Pancreas (tissue), 10 donors: ENCODE results near the gene TNNT1. TPM values are rescaled to one million over a fixed set of nuclear protein-coding genes. Genes with fewer than 3 reads are reported as not detected.

ENCODE experiments used
- ATAC-seq, 4 donors: fragments of 200-7000 bp; cut with Tn5 transposase; one replicate each; pipeline versions ENCODE4 v1.8.0 to v1.9.1; 2020; ENCODE audit warnings: mild to moderate bottlenecking in 4 of 4, moderate library complexity in 4 of 4
- DNase-seq, 6 donors: peaks; one replicate each; pipeline ENCODE4 v3.0.0-alpha.2; 2020
- FAIRE-seq: peaks from 2 replicates; lab custom pipeline; 2012; peaks lifted over from hg19 to GRCh38; lab: Jason Lieb, UNC
- H3K27ac ChIP-seq, 4 donors: fragments of 200-600 bp; sonication (generic); 1 replicate in 3 of 4; 2 replicates in 1 of 4; pipeline versions ENCODE4 v1.5.0 to v1.8.0; 2020
- H3K27me3 ChIP-seq, 4 donors: fragments of 200-600 bp; one replicate each; pipeline ENCODE4 v1.8.0; 2021
- H3K36me3 ChIP-seq, 3 donors: fragments of 200-600 bp; sonication (generic) in 1 of 3; one replicate each; pipeline versions ENCODE4 v1.5.0 to v1.8.0; 2020 to 2021
- H3K4me1 ChIP-seq, 3 donors: fragments of 200-600 bp; one replicate each; pipeline ENCODE4 v1.8.0; 2021
- H3K4me3 ChIP-seq, 4 donors: fragments of 200-600 bp; sonication (generic) in 2 of 4; one replicate each; pipeline versions ENCODE4 v1.5.0 to v1.8.0; 2020 to 2021
- H3K9me3 ChIP-seq, 4 donors: fragments of 200-600 bp; one replicate each; pipeline ENCODE4 v1.8.0; 2021
- WGBS, 2 donors: extraction: QIAGEN DNeasy Blood & Tissue Kit; methylation state at CpG; one replicate each; pipeline ENCODE4 v1.1.7; 2013; 5-methylcytosine and 5-hydroxymethylcytosine counted together
- intact Hi-C, 3 donors: fragments of 100-400 bp; cut with DNase I; formaldehyde crosslinking; loops; one replicate each; pipeline versions ENCODE4 v1.11.1 to v1.14.2; 2022
- polyA plus RNA-seq, 2 donors: library from polyadenylated mRNA; stranded (reverse); fragments of 200-250 nt; gene quantifications; one replicate each; pipeline ENCODE4 v1.2.3, GENCODE V29; 2013
- total RNA-seq, 6 donors: library from RNA; stranded (reverse); fragmentation: NEBNext Ultra II Directional in 4 of 6; extraction: Animal tissue kit (Norgen Biotek cat#: 25700) in 4 of 6; gene quantifications; one replicate each; pipeline versions ENCODE4 v1.2.1 to v1.2.4, GENCODE V29; 2021 to 2023
- TF ChIP-seq, protein P1 (sequence below), 4 donors: fragments of 200-600 bp; sonication (generic) in 3 of 4; IDR thresholded peaks; one replicate each; pipeline versions ENCODE4 v1.5.0 to v1.8.0; 2021; ENCODE audit warnings: antibody characterized with exemption in 4 of 4
- donor health status: healthy with polysubstance abuse.
- donor health status: DM: no; HTN: no; CAD: no; lungs with moderate emphysema.
- donor health status: DM: no; HTN: no; CAD: no.
- donor health status: control.
- donor health status: control.
- donor health status: Bipolar disorder and iron deficiency.
- donor health status: DM: yes; HTN: yes; CAD: no.
- donor health status: DM: no; HTN: no; CAD: no.
- donor health status: DM: no; HTN: no; CAD: no.
- donor health status: DM: yes; HTN: yes; CAD: no.

Gene TNNT1, protein sequence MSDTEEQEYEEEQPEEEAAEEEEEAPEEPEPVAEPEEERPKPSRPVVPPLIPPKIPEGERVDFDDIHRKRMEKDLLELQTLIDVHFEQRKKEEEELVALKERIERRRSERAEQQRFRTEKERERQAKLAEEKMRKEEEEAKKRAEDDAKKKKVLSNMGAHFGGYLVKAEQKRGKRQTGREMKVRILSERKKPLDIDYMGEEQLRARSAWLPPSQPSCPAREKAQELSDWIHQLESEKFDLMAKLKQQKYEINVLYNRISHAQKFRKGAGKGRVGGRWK
- total RNA-seq (under 1 TPM in 1 of 6 donors, not detected in 5; 0.54 TPM), polyA plus RNA-seq (1 to 10 TPM in 1 of 2 donors, not detected in 1; 4.0 TPM)

DNA sequence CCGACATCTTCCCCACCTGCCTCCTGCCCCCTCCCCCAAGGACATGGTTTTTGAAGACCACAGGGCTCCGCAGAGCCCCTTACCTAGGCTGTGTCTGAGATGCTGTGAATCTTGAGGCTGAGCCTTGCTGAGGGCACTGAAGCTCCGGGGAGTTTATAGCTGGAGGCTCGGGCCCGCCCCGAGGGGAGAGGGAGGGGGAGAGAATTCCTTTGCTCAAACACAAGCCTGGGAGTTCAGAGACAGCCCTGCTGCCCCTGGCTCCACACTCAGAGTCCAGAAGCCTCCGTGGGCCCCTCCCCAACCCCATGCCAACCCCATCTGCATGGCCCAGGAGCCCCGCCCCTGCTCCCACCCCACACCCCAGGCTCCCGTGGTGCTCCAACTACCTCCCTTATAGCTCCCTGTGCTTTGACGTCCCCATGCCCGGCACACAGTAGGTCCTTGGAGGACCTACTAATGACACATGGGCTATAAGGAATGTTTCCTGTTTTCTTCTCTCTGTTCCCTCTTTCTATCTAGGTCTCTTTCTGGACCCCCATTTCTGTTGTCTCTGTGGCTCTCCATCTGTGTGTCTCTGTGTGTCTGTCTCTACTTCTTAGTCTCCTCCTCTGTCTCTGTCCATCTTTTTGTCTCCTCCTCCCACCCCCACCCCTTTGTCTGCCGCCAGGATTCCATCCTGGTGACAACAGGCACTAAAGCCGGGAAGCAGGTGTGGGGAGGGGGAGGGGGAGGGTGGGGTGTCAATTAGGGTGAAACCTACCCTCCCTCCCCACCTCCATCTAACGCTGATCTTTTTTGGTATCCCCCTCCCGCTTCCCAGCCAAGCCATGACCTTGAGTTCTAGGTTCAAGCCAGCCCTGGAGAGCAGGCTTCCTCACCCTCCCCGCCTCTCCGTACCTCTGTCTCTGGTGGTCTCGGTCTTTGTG, at the start of gene TNNT1:
Gene TNNT1 (minus strand): TSS at position 129 of the 926 bp plus-strand sequence. CDS start 2,049 bp downstream, outside the sequence.
- intact Hi-C loops: loop anchor here in 1 of 3 donors (10.0 kb wide), 1 partner anchor 265 kb away; no protein-coding TSS in a partner anchor
- FAIRE-seq (no peak), DNase-seq (no peak), ATAC-seq (no peak)
- 4 to 7% methylated on average over 18 of the region's 18 CpGs for WGBS, 2 donors
- H3K9me3 ChIP-seq: no peaks in the 10 kb centered on the region
- no peaks in the 10 kb centered on the region for H3K36me3 ChIP-seq
- H3K4me1 ChIP-seq: no peaks in the 10 kb centered on the region
- peaks cover 0 to 5% (median 2%) of the 10 kb centered on the region in 4 donors for H3K27me3 ChIP-seq
- TF ChIP-seq, protein P1, sequence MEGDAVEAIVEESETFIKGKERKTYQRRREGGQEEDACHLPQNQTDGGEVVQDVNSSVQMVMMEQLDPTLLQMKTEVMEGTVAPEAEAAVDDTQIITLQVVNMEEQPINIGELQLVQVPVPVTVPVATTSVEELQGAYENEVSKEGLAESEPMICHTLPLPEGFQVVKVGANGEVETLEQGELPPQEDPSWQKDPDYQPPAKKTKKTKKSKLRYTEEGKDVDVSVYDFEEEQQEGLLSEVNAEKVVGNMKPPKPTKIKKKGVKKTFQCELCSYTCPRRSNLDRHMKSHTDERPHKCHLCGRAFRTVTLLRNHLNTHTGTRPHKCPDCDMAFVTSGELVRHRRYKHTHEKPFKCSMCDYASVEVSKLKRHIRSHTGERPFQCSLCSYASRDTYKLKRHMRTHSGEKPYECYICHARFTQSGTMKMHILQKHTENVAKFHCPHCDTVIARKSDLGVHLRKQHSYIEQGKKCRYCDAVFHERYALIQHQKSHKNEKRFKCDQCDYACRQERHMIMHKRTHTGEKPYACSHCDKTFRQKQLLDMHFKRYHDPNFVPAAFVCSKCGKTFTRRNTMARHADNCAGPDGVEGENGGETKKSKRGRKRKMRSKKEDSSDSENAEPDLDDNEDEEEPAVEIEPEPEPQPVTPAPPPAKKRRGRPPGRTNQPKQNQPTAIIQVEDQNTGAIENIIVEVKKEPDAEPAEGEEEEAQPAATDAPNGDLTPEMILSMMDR (IDR thresholded peaks at IDR 0.05): no peak
- H3K4me3 ChIP-seq: no peak within 1 kb of the TSS
- no peak within 1 kb of the TSS for H3K27ac ChIP-seq

DNA sequence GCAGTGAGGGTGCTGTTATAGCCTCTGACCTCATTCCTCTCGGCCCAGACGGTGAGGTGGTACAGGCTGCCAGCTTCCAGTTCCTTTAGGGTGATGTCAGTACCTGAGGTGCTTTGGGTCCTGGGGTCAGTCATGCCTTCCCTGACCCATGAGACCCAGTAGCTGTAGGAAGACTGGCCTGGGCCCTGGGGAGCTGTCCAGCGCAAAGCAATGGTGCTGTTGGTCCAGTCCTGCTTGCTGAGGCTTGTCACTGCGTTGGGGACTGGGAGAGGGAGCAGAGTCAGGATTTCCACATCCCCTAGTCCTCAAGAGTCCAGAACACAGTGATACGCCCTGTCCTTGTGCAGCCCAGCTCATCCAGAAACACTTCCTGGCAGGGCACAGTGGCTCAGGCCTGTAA, 49.6 kb upstream of the TNNT1 start:
- no peaks in the 10 kb centered on the region for H3K4me1 ChIP-seq
- no peak for ATAC-seq
- FAIRE-seq: no peak
- peaks cover 0 to 7% (median 0%) of the 10 kb centered on the region in 3 donors for H3K36me3 ChIP-seq
- H3K9me3 ChIP-seq: no peaks in the 10 kb centered on the region
- H3K4me3 ChIP-seq: no peak overlapping the region
- no peak for DNase-seq
- no peaks in the 10 kb centered on the region for H3K27me3 ChIP-seq
- WGBS, 2 donors: 63 to 68% methylated on average over 5 of the region's 5 CpGs
- H3K27ac ChIP-seq: no peak overlapping the region
- intact Hi-C loops: no loop called here
- TF ChIP-seq, protein P1 (IDR thresholded peaks at IDR 0.05): no peak

DNA sequence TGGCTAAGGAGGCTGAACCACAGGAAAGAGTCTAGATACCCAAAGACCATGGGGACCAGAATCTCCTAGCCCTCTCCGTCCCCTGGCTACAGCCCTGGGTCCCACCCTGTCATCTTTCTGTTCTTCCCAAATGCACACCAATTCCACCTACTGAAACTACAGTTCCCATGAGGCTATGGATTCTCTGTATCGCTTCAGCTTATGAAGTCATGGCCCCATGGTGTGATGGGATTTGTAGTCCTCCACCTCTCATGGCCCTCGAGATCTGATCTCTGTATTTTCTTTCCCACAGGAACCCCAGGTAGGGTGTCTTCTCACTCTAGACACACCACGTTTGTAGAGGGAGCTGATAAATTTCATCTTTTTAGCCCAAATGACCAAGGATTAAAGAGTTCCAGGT, 48.5 kb upstream of the TNNT1 start:
- intact Hi-C loops: no loop called here
- no peaks in the 10 kb centered on the region for H3K27me3 ChIP-seq
- no peak overlapping the region for H3K27ac ChIP-seq
- no peak for DNase-seq
- WGBS, 2 donors: 73 to 79% methylated on average over 4 of the region's 4 CpGs
- H3K4me1 ChIP-seq: no peaks in the 10 kb centered on the region
- no peaks in the 10 kb centered on the region for H3K9me3 ChIP-seq
- TF ChIP-seq, protein P1 (IDR thresholded peaks at IDR 0.05): no peak
- peak in 1 of 4 donors; percentile 32 for ATAC-seq
- H3K36me3 ChIP-seq: peaks cover 0 to 7% (median 0%) of the 10 kb centered on the region in 3 donors
- FAIRE-seq: no peak
- H3K4me3 ChIP-seq: no peak overlapping the region

DNA sequence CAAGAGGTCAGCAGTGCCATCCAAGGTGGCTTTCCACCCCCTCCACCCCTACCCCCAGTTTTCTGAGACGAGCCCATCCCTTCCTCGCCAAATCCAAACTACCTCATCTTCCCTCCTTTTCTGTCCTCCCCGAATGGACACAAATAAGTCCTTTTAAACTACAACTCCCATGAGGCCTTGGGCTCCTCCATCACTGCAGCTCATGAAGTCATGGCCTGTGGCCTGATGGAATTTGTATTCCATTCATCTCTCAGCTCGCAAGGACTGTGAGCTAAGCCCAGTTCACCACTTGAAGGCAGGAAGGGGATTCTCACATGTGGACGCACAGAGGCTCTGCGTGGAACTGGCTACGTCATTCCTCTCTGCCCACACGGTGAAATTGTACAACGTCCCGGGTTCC, 47.8 kb upstream of the TNNT1 start:
- no peak for FAIRE-seq
- DNase-seq: no peak
- Histone ChIP-seq H3K36me3 (peaks cover 0 to 7% (median 0%) of the 10 kb centered on the region in 3 donors), H3K27ac (no peak overlapping the region), H3K4me3 (no peak overlapping the region), H3K9me3 (no peaks in the 10 kb centered on the region), H3K27me3 (no peaks in the 10 kb centered on the region), H3K4me1 (no peaks in the 10 kb centered on the region)
- ATAC-seq: no peak
- WGBS, 2 donors: 90% methylated on average over 10 of the region's 10 CpGs
- intact Hi-C loops: no loop called here
- TF ChIP-seq, protein P1 (IDR thresholded peaks at IDR 0.05): no peak
